IPS-20b (cell line): ENCODE data around the gene STMN3.
"Not testable (repeated sequence)": the region's sequence is repeated elsewhere in the genome, so short reads cannot be mapped to it uniquely, and the experiment has no call there.

ENCODE experiments used
- H3K27ac ChIP-seq: one replicate; pipeline ENCODE4 v1.5.1; 2013; ENCODE audit warnings: low read length
- H3K27me3 ChIP-seq: 2 replicates; pipeline ENCODE4 v1.6.1; 2013; ENCODE audit warnings: mild to moderate bottlenecking, low read length, inconsistent platforms; ENCODE audit not compliant: insufficient read depth
- H3K36me3 ChIP-seq: 2 replicates; pipeline ENCODE4 v1.6.1; 2013; ENCODE audit warnings: low read depth, mild to moderate bottlenecking, inconsistent platforms, low read length, moderate library complexity; ENCODE audit not compliant: insufficient read depth
- H3K4me1 ChIP-seq: 2 replicates; pipeline ENCODE4 v1.6.1; 2013; ENCODE audit warnings: mild to moderate bottlenecking, control low read depth, inconsistent platforms, low read length, moderate library complexity; ENCODE audit not compliant: insufficient read depth
- H3K4me3 ChIP-seq: 2 replicates; pipeline ENCODE4 v1.5.1; 2013; ENCODE audit warnings: mild to moderate bottlenecking, low read length, inconsistent platforms
- H3K9ac ChIP-seq: 2 replicates; pipeline ENCODE4 v1.6.1; 2013; ENCODE audit warnings: low read depth, mild to moderate bottlenecking, inconsistent platforms, low read length, moderate library complexity
- H3K9me3 ChIP-seq: 2 replicates; pipeline ENCODE4 v1.6.1; 2013; ENCODE audit warnings: mild to moderate bottlenecking, low read depth, low read length, inconsistent platforms; ENCODE audit not compliant: insufficient read depth

Gene STMN3

DNA sequence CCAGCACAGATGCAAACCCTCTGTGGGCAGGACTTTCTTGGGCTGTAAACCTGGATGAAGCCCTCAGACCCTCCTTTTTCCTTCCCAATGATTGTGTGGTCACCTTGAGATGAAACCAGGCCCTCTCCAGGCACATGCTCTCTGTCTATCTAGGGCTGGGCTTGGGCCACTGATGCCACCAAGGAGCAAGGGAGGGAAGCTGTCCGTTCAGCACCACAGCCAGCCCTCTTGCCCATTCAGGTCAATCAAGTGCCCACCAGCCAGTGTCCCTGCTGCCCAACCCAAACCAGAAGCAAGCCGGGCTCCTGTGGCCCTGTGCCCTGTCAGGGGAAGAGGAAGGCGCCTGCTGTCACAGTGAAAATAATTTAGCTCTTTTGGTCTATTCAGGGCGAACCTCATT is 8.0 kb downstream of the STMN3 start:
- Histone ChIP-seq H3K4me3 (no peak overlapping the region), H3K9ac (no peak overlapping the region), H3K4me1 (no peaks in the 10 kb centered on the region), H3K36me3 (no peaks in the 10 kb centered on the region), H3K9me3 (no peaks in the 10 kb centered on the region), H3K27me3 (no peaks in the 10 kb centered on the region; the same call in 1 of the 2 replicates), H3K27ac (no peak overlapping the region)

DNA sequence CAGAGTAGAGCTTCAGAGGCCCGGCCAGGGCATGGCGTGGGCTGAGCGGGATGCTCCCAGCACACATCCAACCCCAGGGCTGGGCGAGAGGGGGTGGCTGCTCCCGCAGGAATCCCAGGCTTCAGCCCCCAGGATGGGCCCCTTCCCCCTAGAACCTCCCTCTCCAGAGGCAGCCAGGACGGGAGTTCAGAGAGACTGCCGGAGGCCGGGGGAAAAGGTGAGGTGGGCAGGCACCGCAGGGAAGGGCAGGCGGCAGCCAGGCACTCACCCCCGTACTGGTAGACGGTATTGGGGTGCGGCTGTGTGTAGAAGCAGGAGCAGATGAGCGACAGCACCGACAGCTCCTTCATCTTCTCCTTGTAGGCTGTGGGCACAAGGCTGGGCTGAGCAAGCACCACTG is 9.3 kb downstream of the STMN3 start:
- Histone ChIP-seq H3K4me3 (no peak overlapping the region), H3K9me3 (no peaks in the 10 kb centered on the region), H3K9ac (no peak overlapping the region), H3K27me3 (no peaks in the 10 kb centered on the region; the same call in 1 of the 2 replicates), H3K36me3 (no peaks in the 10 kb centered on the region), H3K4me1 (no peaks in the 10 kb centered on the region), H3K27ac (no peak overlapping the region)

DNA sequence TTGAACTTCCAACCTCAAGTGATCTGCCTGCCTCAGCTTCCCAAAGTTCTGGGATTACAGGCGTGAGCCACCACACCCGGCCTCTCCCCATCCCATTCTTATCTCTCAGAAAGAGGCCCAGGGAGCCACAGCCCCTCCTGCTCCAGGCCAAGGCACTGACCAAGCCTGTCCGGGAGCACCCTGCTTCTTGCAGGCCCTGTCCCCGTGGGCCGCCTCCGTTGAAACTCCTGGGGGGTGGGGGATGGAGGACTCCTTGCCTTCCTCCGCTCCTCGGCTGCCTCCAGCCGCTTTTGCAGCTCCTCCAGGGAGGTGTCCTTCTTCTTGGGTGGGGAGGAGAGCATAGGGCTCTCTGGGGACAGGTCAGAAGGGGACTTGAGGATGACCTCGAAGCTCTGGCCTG is 9.7 kb downstream of the STMN3 start:
- no peak overlapping the region for H3K9ac ChIP-seq
- H3K9me3 ChIP-seq, result no peaks in the 10 kb centered on the region
- no peaks in the 10 kb centered on the region for H3K36me3 ChIP-seq
- H3K4me3 ChIP-seq, result no peak overlapping the region
- H3K4me1 ChIP-seq, result no peaks in the 10 kb centered on the region
- H3K27ac ChIP-seq, result no peak overlapping the region
- no peaks in the 10 kb centered on the region for H3K27me3 ChIP-seq

DNA sequence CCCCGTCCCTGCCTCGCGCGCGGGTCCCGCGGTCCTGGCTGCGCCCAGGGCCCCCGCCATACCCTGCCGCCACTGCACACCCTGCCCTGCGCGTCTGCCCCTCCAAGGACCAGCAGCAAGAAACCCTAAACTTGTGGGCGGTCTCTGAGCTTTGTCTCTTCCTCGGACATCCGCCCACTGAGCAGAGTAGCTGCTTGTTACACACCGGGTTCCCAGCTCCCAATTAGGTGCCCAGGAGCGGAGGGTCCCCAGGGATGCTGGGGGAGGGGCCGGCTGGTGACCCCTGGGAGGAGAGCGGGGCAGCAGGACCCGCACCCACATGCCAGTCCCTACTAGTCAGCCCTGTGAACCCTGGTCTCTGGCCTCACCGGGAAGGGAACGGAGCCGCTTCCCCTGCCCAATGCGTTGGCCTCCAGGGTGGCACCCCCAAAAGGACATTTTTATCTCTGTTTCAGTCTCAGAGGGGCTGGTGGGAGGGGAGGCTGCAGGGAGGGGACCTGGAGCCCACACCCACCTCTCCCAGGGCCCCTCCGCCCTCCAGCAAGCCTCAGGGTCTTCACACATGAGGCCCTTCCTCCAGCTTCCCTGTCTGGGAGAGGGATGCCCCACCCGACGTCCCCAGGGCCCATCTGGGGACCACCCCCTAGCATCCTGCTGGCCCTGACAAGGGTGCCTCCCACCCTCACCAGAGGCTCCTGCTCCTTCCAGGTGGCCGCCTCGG is 10.5 kb downstream of the STMN3 start:
- H3K9ac ChIP-seq, result peak overlapping the region; percentile 66; the same call in 1 of the 2 replicates
- no peaks in the 10 kb centered on the region for H3K9me3 ChIP-seq
- H3K27ac ChIP-seq, result no peak overlapping the region
- no peaks in the 10 kb centered on the region for H3K27me3 ChIP-seq
- no peaks in the 10 kb centered on the region for H3K4me1 ChIP-seq
- H3K36me3 ChIP-seq, result no peaks in the 10 kb centered on the region
- H3K4me3 ChIP-seq, result peak overlapping the region; percentile 76

DNA sequence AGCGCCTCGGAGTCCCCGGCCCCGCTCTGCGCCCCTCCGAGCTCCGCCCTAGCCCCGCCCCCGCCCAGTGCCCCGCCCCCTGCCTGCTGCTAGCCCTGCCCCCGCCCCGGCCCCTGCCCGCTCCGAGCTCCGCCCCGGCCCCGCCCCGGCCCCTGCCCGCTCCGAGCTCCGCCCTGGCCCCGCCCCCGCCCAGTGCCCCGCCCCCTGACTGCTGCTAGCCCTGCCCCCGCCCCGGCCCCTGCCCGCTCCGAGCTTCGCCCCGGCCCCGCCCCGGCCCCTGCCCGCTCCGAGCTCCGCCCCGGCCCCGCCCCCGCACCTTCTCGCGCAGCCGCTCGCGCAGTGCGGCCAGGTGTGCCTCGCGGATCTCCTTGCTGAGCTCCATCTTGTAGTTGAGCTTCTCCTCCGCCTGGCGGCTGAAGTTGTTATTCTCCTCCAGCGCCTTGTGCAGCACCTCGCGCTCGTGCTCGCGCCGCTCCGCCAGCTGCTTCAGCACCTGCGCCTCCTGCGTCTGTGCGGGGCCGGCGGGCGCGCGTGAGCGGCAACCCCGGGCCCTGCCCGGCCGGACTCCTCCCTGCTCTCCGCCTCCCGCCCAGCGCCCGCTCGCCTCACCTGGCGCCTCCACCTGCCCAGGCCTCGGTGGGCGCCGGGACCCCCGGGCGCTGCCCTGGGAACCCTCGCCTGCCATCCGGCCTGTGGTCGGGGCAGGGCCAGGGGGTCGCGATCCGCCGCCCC is 11.3 kb downstream of the STMN3 start:
- Histone ChIP-seq H3K36me3 (no peaks in the 10 kb centered on the region), H3K9ac (peak overlapping the region; percentile 66; the same call in 1 of the 2 replicates), H3K27ac (no peak overlapping the region), H3K9me3 (no peaks in the 10 kb centered on the region), H3K4me3 (peak overlapping the region; percentile 76; the same call in 1 of the 2 replicates), H3K27me3 (no peaks in the 10 kb centered on the region), H3K4me1 (no peaks in the 10 kb centered on the region)

DNA sequence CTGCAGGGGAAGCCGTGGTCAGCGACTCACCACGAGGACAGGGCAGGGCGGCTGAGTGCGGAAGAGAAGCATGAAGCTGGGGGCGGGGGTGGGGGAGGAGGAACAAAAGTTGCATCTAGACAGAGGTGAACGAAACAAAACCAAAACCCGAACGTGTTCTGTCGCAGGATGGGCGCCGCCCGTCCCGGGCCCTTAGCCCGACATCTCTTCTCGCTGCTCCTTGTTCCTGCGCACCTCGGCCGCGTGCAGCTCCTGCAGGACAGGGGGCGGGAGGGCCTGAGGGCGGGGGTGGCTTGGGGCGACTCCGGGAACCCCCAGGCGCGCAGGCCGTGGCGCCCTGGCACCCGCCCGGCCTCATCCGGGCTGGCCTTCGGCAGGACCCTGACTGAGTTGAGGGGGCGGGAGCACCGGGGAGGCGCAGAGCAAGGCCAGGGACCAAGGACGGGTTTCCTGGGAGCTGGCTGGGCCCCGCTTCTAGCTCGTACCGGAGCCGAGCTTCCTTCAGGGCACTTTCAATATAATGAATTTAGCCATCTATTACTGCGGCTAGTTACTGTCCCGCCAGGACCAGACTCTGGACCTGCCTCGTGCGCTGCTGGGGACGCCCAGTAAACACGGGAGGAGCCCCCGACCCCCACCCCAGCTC is 12.0 kb downstream of the STMN3 start:
- peak overlapping the region; percentile 57; the same call in 1 of the 2 replicates for H3K4me3 ChIP-seq
- no peaks in the 10 kb centered on the region for H3K27me3 ChIP-seq
- no peaks in the 10 kb centered on the region for H3K36me3 ChIP-seq
- no peak overlapping the region for H3K9ac ChIP-seq
- no peaks in the 10 kb centered on the region for H3K9me3 ChIP-seq
- H3K4me1 ChIP-seq, result no peaks in the 10 kb centered on the region
- no peak overlapping the region for H3K27ac ChIP-seq

DNA sequence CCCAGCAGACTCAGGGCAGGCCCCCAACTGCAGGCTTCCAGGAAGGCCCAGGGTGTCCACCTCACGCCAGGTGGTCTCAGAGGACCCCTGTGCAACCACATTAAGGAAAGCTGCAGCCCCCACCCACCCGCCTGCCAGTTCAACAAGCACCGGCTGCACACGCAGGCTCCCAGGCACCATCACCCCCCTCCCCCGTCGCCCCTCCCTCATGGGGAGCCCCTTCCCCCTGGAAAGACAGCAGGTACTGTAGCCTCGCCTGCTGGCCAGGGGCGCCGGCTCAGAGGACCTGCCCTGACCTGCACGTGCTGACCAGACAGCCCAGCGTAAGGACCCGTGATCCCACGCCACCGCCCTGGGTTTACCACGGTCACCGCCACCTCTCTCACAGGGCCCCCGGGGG is 12.5 kb downstream of the STMN3 start:
- H3K27ac ChIP-seq, H3K4me1 ChIP-seq, H3K27me3 ChIP-seq, H3K36me3 ChIP-seq, H3K4me3 ChIP-seq, H3K9ac ChIP-seq, H3K9me3 ChIP-seq: not testable (repeated sequence)

DNA sequence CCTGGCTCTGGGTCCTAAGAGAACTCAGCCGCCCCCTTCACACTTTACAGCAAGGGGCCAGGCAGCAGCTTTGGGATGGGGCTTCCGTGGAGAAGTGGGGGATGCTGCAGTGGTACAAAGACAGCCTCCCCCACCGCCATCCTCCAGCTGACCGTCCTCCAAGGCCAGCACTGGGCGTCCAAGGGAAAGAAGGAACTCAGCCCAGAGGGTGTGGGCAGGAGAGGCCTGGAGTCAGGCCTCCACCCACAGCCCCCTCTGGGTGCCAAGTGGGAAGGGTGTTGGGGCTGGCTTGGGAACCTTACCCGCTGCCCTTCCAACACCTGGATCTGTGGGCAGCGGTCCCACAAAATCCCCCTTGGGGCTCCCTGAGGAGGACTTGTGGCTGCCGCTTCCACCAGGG is 13.1 kb downstream of the STMN3 start:
- Histone ChIP-seq H3K9me3 (no peaks in the 10 kb centered on the region), H3K27me3 (no peaks in the 10 kb centered on the region), H3K27ac (no peak overlapping the region), H3K4me3 (no peak overlapping the region), H3K4me1 (no peaks in the 10 kb centered on the region), H3K9ac (no peak overlapping the region), H3K36me3 (no peaks in the 10 kb centered on the region)

DNA sequence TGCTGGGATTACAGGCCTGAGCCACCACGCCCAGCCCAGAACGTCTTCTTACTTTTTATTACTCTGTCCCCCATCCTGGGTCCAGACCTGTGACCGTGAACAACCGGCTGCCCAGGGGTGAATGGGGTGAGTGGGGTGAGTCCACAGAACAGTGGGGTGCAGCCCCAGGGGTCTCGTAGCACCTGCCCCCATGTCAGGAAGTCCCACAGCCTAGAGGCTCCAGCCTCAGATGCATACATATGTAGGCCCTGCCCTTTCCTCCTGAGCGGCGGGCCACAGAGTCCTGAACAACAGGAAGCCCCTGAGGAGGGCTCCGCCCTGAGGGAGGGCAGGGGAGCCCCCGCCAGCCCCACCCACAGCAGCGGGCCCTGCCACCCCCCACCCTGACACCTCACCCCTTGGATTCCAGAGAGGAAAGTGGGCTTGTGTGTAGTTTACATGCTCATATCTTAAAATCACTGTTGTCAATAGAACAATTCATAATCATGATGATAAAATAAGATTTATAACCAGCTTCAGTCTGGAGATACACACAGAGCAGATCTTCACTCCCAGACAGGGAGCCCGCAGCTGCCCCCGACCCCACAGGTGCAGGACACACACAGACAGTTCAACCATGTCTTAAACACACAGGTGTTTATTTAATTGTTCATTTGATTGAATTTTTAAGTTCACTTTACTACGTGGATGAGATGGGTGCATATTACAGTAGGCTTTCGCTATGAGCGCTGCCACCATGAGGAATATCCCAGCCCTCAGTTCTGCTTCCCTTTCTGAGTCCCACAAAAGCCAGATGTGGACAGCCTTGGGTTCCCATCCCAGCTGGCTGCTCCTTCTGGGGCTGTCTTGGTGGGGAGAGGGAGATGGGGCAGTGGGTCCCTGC is 13.9 kb downstream of the STMN3 start:
- H3K9ac ChIP-seq, result no peak overlapping the region
- H3K9me3 ChIP-seq, result no peaks in the 10 kb centered on the region
- H3K27ac ChIP-seq, result no peak overlapping the region
- no peaks in the 10 kb centered on the region for H3K36me3 ChIP-seq
- no peak overlapping the region for H3K4me3 ChIP-seq
- H3K27me3 ChIP-seq, result no peaks in the 10 kb centered on the region
- no peaks in the 10 kb centered on the region for H3K4me1 ChIP-seq

DNA sequence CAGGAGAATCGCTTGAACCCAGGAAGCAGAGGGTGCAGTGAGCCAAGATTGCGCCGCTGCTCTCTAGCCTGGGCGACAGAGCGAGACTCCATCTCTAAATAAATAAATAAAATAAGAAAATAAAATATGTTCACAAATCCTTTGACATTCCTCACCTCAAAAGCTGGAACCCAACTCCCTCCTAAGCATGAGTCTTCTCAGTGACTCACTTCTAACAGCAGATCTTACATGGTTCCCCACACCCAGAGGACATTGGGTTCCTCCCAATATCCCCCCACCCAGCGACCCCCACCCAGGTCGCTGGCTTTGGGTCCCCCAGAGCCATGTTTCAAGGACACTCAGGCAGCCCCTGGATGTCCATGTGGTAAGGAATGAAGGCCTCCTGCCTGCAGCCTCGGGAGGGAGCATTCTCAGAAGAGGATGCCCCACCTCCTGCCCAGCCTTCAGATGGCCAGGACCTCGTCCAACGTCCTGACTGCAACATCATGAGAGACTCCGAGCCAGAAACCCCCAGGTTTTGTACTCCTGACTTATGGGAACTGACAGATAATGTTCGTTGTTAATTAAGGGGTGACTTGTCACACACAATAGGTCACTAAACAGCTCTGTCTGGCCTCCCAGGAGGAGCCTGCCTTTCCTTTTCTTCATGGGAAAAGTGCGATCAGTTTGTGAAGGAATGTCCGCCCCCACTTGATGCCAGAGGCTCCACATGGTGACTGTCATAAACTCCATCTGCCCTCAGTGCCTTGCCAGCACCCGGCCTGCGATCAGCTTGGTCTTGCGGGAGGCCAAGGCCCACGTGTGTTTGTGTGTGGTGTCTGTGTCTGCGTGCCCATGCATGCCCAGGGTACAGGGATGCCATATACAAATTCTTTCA is 16.2 kb downstream of the STMN3 start:
- no peaks in the 10 kb centered on the region for H3K9me3 ChIP-seq
- H3K27me3 ChIP-seq, result no peaks in the 10 kb centered on the region
- no peaks in the 10 kb centered on the region for H3K4me1 ChIP-seq
- no peaks in the 10 kb centered on the region for H3K36me3 ChIP-seq
- H3K9ac ChIP-seq, result no peak overlapping the region
- no peak overlapping the region for H3K4me3 ChIP-seq
- no peak overlapping the region for H3K27ac ChIP-seq
